Endodermal cell (in vitro differentiated cells): ENCODE measurements around the gene GJB5. TPM values are rescaled to one million over a fixed set of nuclear protein-coding genes. Genes with fewer than 3 reads are reported as not detected.
A peak's percentile ranks its signal among the peaks of the same experiment; 100 is the strongest.

ENCODE experiments used
- DNase-seq: peaks from one replicate; pipeline ENCODE4 v3.0.0-alpha.2; 2017
- H3K27ac ChIP-seq: 2 replicates; pipeline ENCODE4 v1.5.1; 2013; ENCODE audit warnings: mild to moderate bottlenecking, low read depth, low read length, moderate library complexity
- H3K27me3 ChIP-seq: 2 replicates; pipeline ENCODE4 v1.6.1; 2013; ENCODE audit warnings: mild to moderate bottlenecking, low read length, moderate library complexity; ENCODE audit not compliant: insufficient read depth, control insufficient read depth, poor library complexity, severe bottlenecking
- H3K36me3 ChIP-seq: 2 replicates; pipeline ENCODE4 v1.7.0; 2013; ENCODE audit warnings: mild to moderate bottlenecking, low read length, moderate library complexity; ENCODE audit not compliant: control insufficient read depth, insufficient read depth
- H3K4me1 ChIP-seq: one replicate; pipeline ENCODE4 v1.7.0; 2013; ENCODE audit warnings: low read length; ENCODE audit not compliant: control insufficient read depth, insufficient read depth
- H3K4me3 ChIP-seq: 2 replicates; pipeline ENCODE4 v1.5.1; 2013; ENCODE audit warnings: mild to moderate bottlenecking, low read length, moderate library complexity
- H3K9ac ChIP-seq: 2 replicates; pipeline ENCODE4 v1.6.1; 2013; ENCODE audit warnings: mild to moderate bottlenecking, low read length, moderate library complexity; ENCODE audit not compliant: poor library complexity, severe bottlenecking; ENCODE audit errors: extremely low read depth
- H3K9me3 ChIP-seq: 2 replicates; pipeline ENCODE4 v1.6.1; 2013; ENCODE audit warnings: mild to moderate bottlenecking, low read length, moderate library complexity; ENCODE audit not compliant: control insufficient read depth
- H3K27ac Mint-ChIP-seq: 2 replicates; pipeline ENCODE4 v1.8.0; 2020; ENCODE audit warnings: mixed read lengths
- H3K27me3 Mint-ChIP-seq: 2 replicates; pipeline ENCODE4 v1.8.0; 2021; ENCODE audit warnings: mild to moderate bottlenecking, mixed read lengths; ENCODE audit not compliant: insufficient read depth
- H3K36me3 Mint-ChIP-seq: 2 replicates; pipeline ENCODE4 v1.8.0; 2020; ENCODE audit warnings: low read depth, mixed read lengths
- H3K4me1 Mint-ChIP-seq: 2 replicates; pipeline ENCODE4 v1.8.0; 2020; ENCODE audit warnings: mixed read lengths
- H3K4me3 Mint-ChIP-seq: 2 replicates; pipeline ENCODE4 v1.8.0; 2020; ENCODE audit warnings: mild to moderate bottlenecking, moderate library complexity, mixed read lengths
- H3K9me3 Mint-ChIP-seq: 2 replicates; pipeline ENCODE4 v1.8.0; 2020; ENCODE audit warnings: mild to moderate bottlenecking, mixed read lengths
- CTCF ChIP-seq: fragments of 200-600 bp; sonication (generic); conservative IDR thresholded peaks from 2 replicates; pipeline ENCODE4 v1.5.0; 2021; ENCODE audit warnings: antibody characterized with exemption, mild to moderate bottlenecking
- WGBS, 2 experiments: methylation state at CpG; one replicate each; pipeline versions ENCODE4 v1.1.5 to v1.1.7; 2013; ENCODE audit warnings: missing lambda C conversion rate in 2 of 2, mixed read lengths in 1 of 2; ENCODE audit not compliant: insufficient coverage in 1 of 2, insufficient read length in 1 of 2; 5-methylcytosine and 5-hydroxymethylcytosine counted together
- total RNA-seq, 2 donors: library from RNA; stranded (reverse); fragmentation: NEBNext Ultra II Directional in 1 of 2; extraction: Animal tissue kit (Norgen Biotek cat#: 25700) in 1 of 2; gene quantifications; 2 replicates in 1 of 2; 3 replicates in 1 of 2; pipeline ENCODE4 v1.2.1, GENCODE V29; 2021

The GJB5 gene
- total RNA-seq, 2 donors from 2014 or later = 0.20 to 0.42 TPM

DNA sequence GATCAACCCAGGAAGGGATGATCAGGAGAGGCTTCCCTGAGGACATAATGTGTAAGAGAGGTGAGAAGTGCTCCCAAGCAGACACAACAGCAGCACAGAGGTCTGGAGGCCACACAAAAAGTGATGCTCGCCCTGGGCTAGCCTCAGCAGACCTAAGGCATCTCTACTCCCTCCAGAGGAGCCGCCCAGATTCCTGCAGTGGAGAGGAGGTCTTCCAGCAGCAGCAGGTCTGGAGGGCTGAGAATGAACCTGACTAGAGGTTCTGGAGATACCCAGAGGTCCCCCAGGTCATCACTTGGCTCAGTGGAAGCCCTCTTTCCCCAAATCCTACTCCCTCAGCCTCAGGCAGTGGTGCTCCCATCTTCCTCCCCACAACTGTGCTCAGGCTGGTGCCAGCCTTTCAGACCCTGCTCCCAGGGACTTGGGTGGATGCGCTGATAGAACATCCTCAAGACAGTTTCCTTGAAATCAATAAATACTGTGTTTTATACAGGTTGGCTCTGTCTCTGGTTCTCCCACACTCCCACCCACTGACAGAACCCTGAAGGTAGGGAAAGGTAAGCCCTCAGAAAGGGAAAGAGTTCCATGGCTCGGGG lies 31.1 kb downstream of the GJB5 start:
- H3K4me3 ChIP-seq = no peak overlapping the region
- Mint-ChIP-seq H3K9me3 (no peaks in the 10 kb centered on the region), H3K27ac (no peak overlapping the region), H3K4me3 (no peak overlapping the region), H3K4me1 (peaks cover 18% of the 10 kb centered on the region), H3K27me3 (peaks cover 16% of the 10 kb centered on the region), H3K36me3 (no peaks in the 10 kb centered on the region)
- H3K27me3 ChIP-seq = peaks cover 17% of the 10 kb centered on the region
- no peak overlapping the region for H3K27ac ChIP-seq
- no peak for TF ChIP-seq CTCF
- peaks cover 6% of the 10 kb centered on the region for H3K4me1 ChIP-seq
- no peak for DNase-seq
- no peak overlapping the region for H3K9ac ChIP-seq
- H3K9me3 ChIP-seq = no peaks in the 10 kb centered on the region
- 72% methylated on average over 4 of the region's 4 CpGs; no CpG with 5 or more reads in 1 of the 2 experiments for WGBS, 2 experiments
- H3K36me3 ChIP-seq = no peaks in the 10 kb centered on the region

GRCh38 chr1:34786521-34787325 lies 31.9 kb downstream of the GJB5 start:
- WGBS, 2 experiments = 54 to 59% methylated on average over 12 to 14 of the region's 14 CpGs
- peak; percentile 89 for DNase-seq
- no peak overlapping the region for H3K4me3 ChIP-seq
- H3K27ac Mint-ChIP-seq = peak overlapping the region; percentile 38
- H3K9me3 Mint-ChIP-seq = no peaks in the 10 kb centered on the region
- no peak overlapping the region for H3K27ac ChIP-seq
- H3K4me1 ChIP-seq = peaks cover 6% of the 10 kb centered on the region
- H3K9ac ChIP-seq = no peak overlapping the region
- TF ChIP-seq CTCF = peak; percentile 95
- peaks cover 9% of the 10 kb centered on the region for H3K27me3 ChIP-seq
- H3K27me3 Mint-ChIP-seq = peaks cover 22% of the 10 kb centered on the region
- H3K36me3 ChIP-seq = no peaks in the 10 kb centered on the region
- no peaks in the 10 kb centered on the region for H3K9me3 ChIP-seq
- no peak overlapping the region for H3K4me3 Mint-ChIP-seq
- peaks cover 19% of the 10 kb centered on the region for H3K4me1 Mint-ChIP-seq
- H3K36me3 Mint-ChIP-seq = no peaks in the 10 kb centered on the region

GRCh38 chr1:34787461-34788420 lies 32.9 kb downstream of the GJB5 start:
- Histone ChIP-seq H3K36me3 (no peaks in the 10 kb centered on the region), H3K4me3 (no peak overlapping the region), H3K9me3 (no peaks in the 10 kb centered on the region), H3K9ac (no peak overlapping the region), H3K27me3 (no peaks in the 10 kb centered on the region), H3K4me1 (no peaks in the 10 kb centered on the region), H3K27ac (no peak overlapping the region)
- Mint-ChIP-seq H3K9me3 (no peaks in the 10 kb centered on the region), H3K27ac (no peak overlapping the region), H3K27me3 (peaks cover 22% of the 10 kb centered on the region), H3K4me1 (peaks cover 23% of the 10 kb centered on the region), H3K36me3 (no peaks in the 10 kb centered on the region), H3K4me3 (no peak overlapping the region)
- WGBS, 2 experiments = 70 to 78% methylated on average over 4 to 9 of the region's 9 CpGs
- peak; percentile 81 for TF ChIP-seq CTCF
- DNase-seq = peak; percentile 80
